GM10847 (cell line): Measurements from ENCODE around the gene ATF7.

Experiments used
- POLR2A ChIP-seq: IDR thresholded peaks from 2 replicates; pipeline ENCODE4 v1.6.1; 2011; ENCODE audit not compliant: insufficient read length; ENCODE audit errors: extremely low read depth

The ATF7 gene

DNA sequence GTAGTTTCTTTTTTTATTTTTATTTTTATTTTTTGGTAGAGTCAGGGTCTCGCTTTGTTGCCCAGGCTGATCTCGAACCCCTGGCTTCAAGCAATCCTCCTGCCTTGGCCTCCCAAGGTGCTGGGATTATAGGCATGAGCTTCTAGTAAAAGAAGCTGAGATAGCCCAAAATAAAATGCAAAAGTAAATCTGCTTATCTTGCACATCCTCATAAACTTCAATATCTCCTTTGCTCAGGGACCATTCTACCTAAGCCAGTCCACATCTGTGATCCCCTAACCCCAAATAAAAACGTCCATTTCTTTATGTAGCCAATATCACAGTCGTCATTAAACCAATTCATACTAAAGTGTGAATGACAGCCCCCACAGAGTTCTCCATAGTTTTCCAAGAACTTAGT lies 36.3 kb downstream of the ATF7 start:
- TF ChIP-seq POLR2A, result no peak

DNA sequence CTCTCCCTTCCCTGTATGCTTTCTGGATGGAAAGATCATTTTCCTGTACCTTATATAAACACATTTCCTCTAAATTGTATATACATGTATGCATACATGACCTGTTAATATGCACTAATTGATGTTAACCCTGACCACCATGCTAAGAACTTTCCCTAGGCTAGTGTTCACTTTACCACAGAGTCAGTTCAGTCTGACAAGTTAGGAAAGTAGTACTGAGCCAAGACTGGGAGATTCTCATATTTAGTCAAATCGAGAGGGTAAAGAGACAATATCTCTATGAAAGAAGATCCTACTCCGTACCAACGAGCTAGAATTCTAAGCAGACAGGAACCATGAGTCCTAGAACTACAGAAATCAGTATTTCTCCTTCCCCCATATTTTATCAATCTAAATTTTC lies 36.8 kb downstream of the ATF7 start:
- no peak for TF ChIP-seq POLR2A

- no peak for TF ChIP-seq POLR2A
Measured at GRCh38 chr12:53588123-53588522, 38.1 kb downstream of the ATF7 start.

GRCh38 chr12:53586745-53587144 lies 39.4 kb downstream of the ATF7 start:
- no peak for TF ChIP-seq POLR2A

GRCh38 chr12:53585448-53586125 lies 40.6 kb downstream of the ATF7 start:
- TF ChIP-seq POLR2A, result no peak

GRCh38 chr12:53579545-53579955 lies 46.6 kb downstream of the ATF7 start:
- no peak for TF ChIP-seq POLR2A

- TF ChIP-seq POLR2A, result no peak
Measured at GRCh38 chr12:53578783-53579182, 47.4 kb downstream of the ATF7 start.

- TF ChIP-seq POLR2A, result no peak
Measured at GRCh38 chr12:53577941-53578352, 48.2 kb downstream of the ATF7 start.

DNA sequence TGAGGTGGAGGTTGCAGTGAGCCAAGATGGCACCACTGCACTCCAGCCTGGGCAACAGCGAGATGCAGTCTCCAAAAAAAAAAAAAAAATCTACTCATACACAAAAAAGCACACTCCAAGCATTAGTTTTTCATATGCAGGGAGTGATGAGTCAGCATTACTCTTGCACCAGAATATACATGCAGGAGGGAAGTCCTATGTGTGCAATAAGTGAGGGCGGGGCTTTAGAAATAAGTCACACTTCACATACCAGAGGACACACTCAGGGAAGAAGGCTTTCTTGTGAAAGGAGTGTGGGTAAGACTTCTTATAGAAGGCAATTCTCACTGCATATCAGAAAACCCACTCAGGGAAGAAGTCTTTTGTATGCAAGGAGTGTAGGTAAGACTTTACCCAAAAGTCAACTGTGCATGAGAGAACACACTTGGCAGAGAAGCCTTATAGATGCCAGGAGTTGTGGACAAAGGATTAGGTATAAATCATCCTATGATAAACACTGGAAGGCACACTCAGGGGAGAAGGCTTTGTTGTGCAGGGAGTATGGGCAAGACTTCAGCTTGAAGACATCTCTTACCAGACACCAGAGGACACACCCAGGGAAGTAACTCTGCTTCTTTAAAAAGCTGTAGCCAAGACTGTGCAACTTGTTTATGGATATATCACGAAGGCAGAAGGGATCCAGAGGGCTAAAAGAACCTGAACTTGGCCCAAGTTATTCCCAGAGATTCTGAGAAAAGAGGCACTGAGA lies 50.5 kb downstream of the ATF7 start:
- TF ChIP-seq POLR2A, result no peak

DNA sequence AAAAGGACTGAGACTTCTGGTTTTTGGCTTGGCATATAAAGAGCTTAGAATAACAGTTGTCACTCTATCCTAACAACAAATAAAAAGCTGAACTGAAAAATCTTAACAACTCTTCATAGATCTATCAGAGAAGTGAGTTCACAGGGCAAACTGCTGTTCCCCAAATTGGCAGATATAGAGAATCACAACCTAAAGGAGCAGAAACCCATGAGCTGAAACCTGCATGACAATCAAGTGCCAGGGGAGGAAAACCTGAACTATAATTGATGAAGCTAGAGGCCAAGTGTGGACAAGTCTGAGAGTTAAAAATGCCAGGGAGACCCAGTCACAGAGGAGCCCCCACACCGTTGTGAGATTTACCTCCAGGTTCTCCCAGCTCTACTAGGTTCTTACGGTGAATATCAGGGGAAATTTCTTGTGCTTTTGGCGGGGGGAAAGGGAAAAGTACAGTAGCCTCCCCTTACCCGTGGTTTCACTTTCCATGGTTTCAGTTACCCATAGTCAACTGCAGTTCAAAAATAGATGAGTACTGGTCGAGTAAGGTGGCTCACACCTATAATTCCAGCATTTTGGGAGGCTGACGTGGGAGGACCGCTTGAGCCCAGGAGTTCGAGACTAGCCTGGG lies 53.9 kb downstream of the ATF7 start:
- no peak for TF ChIP-seq POLR2A

- no peak for TF ChIP-seq POLR2A
Measured at GRCh38 chr12:53571295-53571694, 54.9 kb downstream of the ATF7 start.

GRCh38 chr12:53568809-53569557 lies 57.2 kb downstream of the ATF7 start:
- no peak for TF ChIP-seq POLR2A

DNA sequence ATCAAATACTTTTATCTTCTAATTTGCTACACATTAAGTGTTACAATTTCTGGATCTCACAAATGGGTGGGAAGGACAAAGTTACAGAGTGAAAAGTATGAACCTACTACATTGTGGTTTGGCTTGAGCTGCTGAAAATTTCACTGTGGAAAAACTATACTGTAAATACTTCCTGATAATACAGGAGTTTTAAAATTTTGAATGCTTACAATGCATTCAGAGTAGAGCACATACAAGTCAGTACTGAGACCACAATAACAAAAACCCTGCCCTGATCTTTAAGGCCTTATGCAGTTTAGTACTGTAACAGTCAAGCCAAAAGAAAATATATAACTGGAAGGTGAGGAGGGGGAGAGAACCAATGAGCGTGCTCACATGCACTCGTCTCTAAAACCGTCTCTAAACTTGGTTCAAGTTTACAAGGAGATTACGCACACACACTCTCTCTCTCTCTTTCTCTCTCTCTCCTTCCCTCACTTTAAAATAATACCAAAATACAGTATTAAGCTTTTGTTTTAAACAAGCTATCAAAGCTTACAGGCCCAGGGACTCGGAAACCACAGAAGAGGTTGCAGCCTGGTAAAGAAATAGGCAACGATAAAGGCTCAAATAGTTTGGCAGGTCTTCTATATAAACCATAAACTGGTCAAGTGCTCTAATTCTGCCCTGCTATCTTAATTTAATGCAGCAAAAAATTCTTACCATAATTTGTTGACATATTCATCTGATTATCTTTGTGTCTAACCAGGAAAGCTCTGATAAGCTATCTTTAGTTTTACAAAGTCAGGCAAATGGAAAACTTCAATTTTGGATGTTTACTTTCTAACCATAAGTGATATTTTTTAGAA lies 58.0 kb downstream of the ATF7 start:
- no peak for TF ChIP-seq POLR2A

DNA sequence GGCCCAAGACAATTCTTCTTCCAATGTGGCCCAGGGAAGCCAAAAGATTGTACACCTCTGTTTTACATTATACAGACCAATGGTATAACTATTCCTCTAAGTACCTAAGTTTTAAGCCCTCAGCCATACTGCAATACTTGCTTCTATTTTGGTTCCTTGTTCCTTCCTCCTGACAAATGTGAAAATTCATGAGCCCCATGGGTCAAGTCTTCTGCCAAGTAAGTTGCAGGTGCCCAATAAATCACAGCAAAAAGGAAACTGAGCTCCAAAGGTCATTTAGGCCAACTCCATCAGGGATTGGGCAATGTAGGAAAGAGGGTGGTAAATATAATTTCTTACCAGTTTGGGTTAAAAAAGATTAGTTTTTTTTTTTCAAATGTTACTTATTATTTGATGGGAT lies 61.2 kb downstream of the ATF7 start:
- TF ChIP-seq POLR2A, result no peak

DNA sequence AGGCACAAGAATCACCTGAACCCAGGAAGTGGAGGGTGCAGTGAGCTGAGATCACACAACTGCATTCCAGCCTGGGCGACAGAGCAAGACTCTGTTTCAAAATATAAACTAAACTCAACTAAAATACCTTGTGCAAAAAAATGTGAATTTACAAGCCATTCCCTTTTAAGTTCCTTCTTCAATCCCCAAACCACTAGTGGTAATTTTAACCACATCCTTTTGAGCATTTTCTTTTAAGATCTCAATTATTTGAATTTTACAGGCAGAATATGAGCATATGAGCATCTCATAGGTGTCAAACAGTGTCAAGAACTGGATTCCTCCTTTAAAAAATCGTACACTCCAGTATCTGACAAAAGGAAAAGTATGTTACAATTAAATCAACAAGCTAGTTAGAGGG lies 61.9 kb downstream of the ATF7 start:
- TF ChIP-seq POLR2A, result no peak
